CD4-positive, CD25-positive, alpha-beta regulatory T cell (primary cell): Measurements from ENCODE around the gene TFG. TPM values are rescaled to one million over a fixed set of nuclear protein-coding genes. Genes with fewer than 3 reads are reported as not detected.
A peak's percentile ranks its signal among the peaks of the same experiment; 100 is the strongest.

Source experiments
- ATAC-seq, 2 donors: fragments of 150-1000 bp; cut with Tn5 transposase; one replicate each; pipeline ENCODE4 v1.10.0; 2021; ENCODE audit warnings: low read depth in 2 of 2, moderate number of reproducible peaks in 2 of 2, moderate library complexity in 1 of 2
- DNase-seq, 3 donors: peaks; one replicate each; pipeline versions ENCODE4 v3.0.0 to v3.0.0-alpha.2; 2012 to 2022; ENCODE audit warnings: mixed read lengths in 1 of 3
- H3K27ac ChIP-seq: one replicate; pipeline ENCODE4 v1.7.0; 2013; ENCODE audit warnings: mild to moderate bottlenecking, low read length; ENCODE audit not compliant: insufficient read depth, poor library complexity, severe bottlenecking
- H3K27me3 ChIP-seq: one replicate; pipeline ENCODE4 v1.7.0; 2013; ENCODE audit warnings: low read length; ENCODE audit not compliant: control insufficient read depth, insufficient read depth
- H3K36me3 ChIP-seq: one replicate; pipeline ENCODE4 v1.7.0; 2013; ENCODE audit warnings: mild to moderate bottlenecking, low read length, moderate library complexity; ENCODE audit not compliant: control insufficient read depth, insufficient read depth
- H3K4me1 ChIP-seq: 2 replicates; pipeline ENCODE4 v1.7.0; 2013; ENCODE audit warnings: mild to moderate bottlenecking, low read length; ENCODE audit not compliant: insufficient read depth, control insufficient read depth, poor library complexity, severe bottlenecking
- H3K4me3 ChIP-seq: one replicate; pipeline ENCODE4 v1.7.0; 2013; ENCODE audit warnings: low read depth, mild to moderate bottlenecking, low read length, moderate library complexity
- H3K9me3 ChIP-seq, 2 experiments: 1 replicate in 1 of 2; 2 replicates in 1 of 2; pipeline ENCODE4 v1.7.0; 2013; ENCODE audit warnings: low read length in 2 of 2, mild to moderate bottlenecking in 1 of 2, moderate library complexity in 1 of 2; ENCODE audit not compliant: control insufficient read depth in 2 of 2
- H3K27ac Mint-ChIP-seq, 3 donors: one replicate each; pipeline ENCODE4 v1.8.0; 2020 to 2022; ENCODE audit warnings: mild to moderate bottlenecking in 3 of 3, mixed read lengths in 3 of 3, moderate library complexity in 2 of 3
- H3K27me3 Mint-ChIP-seq: one replicate; pipeline ENCODE4 v1.8.0; 2022; ENCODE audit warnings: mild to moderate bottlenecking, mixed read lengths
- H3K36me3 Mint-ChIP-seq: one replicate; pipeline ENCODE4 v1.8.0; 2020; ENCODE audit warnings: mixed read lengths
- H3K4me1 Mint-ChIP-seq, 4 donors: one replicate each; pipeline ENCODE4 v1.8.0; 2020 to 2022; ENCODE audit warnings: mixed read lengths in 4 of 4, mild to moderate bottlenecking in 1 of 4
- H3K4me3 Mint-ChIP-seq, 4 donors: one replicate each; pipeline ENCODE4 v1.8.0; 2020 to 2022; ENCODE audit warnings: mild to moderate bottlenecking in 4 of 4, mixed read lengths in 4 of 4, moderate library complexity in 3 of 4
- H3K9me3 Mint-ChIP-seq, 7 donors: one replicate each; pipeline ENCODE4 v1.8.0; 2020 to 2022; ENCODE audit warnings: mixed read lengths in 7 of 7, mild to moderate bottlenecking in 3 of 7, moderate library complexity in 2 of 7
- polyA plus RNA-seq, 4 donors: library from polyadenylated mRNA; unstranded; fragments of 300-500 nt; fragmentation: Illumina TruSeq; gene quantifications; one replicate each; pipeline ENCODE4 v1.2.3, GENCODE V29; 2021
- total RNA-seq: library from RNA; stranded (reverse); gene quantifications from one replicate; pipeline ENCODE4 v1.2.3, GENCODE V29; 2022

The TFG gene
- total and polyA plus RNA-seq, 5 donors from 2014 or later: 46.9 to 56.3 (median 47.1) TPM

DNA sequence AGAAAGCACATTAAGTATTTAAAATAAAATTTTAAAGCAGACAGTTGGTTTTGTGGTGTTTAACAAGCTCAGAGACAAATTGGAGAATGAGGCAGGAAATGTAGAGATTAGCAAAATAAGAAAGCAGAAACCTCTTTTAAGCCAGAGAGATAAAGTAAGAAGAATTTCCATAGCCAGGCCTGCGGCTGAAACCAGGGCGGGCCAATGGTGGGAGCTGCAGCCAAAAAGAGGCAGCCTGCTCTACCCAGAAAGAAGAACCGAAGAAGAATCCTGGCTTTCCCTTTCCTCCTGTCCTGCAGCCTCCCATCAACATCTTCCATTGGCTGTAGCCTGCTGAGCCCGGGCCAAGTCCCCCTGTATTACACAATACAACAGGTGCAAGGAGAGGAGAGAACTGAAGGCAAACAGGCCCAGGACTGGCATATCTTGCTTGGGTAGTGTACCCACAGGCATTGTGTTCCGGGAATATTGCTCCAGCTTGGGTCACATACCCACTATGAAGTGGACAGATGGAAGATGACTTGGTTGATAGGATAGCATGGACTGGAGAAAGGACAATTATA, 11.5 kb upstream of the TFG start:
- H3K9me3 Mint-ChIP-seq: peaks cover 0 to 1% (median 0%) of the 10 kb centered on the region in 7 donors
- H3K36me3 ChIP-seq: no peaks in the 10 kb centered on the region
- DNase-seq: no peak
- no peaks in the 10 kb centered on the region for H3K4me1 Mint-ChIP-seq
- H3K27me3 Mint-ChIP-seq: peaks cover 57% of the 10 kb centered on the region
- H3K4me1 ChIP-seq: no peaks in the 10 kb centered on the region
- H3K9me3 ChIP-seq: no peaks in the 10 kb centered on the region
- H3K27ac ChIP-seq: no peak overlapping the region
- H3K4me3 ChIP-seq: no peak overlapping the region
- H3K27me3 ChIP-seq: peaks cover 15% of the 10 kb centered on the region
- no peak for ATAC-seq
- H3K36me3 Mint-ChIP-seq: no peaks in the 10 kb centered on the region
- peak overlapping the region in 1 of 4 donors; percentile 13 for H3K4me3 Mint-ChIP-seq
- no peak overlapping the region for H3K27ac Mint-ChIP-seq

- Mint-ChIP-seq H3K27ac (no peak overlapping the region), H3K9me3 (peaks cover 0 to 1% (median 0%) of the 10 kb centered on the region in 7 donors), H3K27me3 (peaks cover 64% of the 10 kb centered on the region), H3K36me3 (no peaks in the 10 kb centered on the region), H3K4me1 (no peaks in the 10 kb centered on the region), H3K4me3 (no peak overlapping the region)
- Histone ChIP-seq H3K27me3 (peaks cover 18% of the 10 kb centered on the region), H3K27ac (no peak overlapping the region), H3K9me3 (no peaks in the 10 kb centered on the region), H3K4me1 (no peaks in the 10 kb centered on the region), H3K4me3 (no peak overlapping the region), H3K36me3 (no peaks in the 10 kb centered on the region)
- no peak for ATAC-seq
- no peak for DNase-seq
Observed at GRCh38 chr3:100698736-100699135, 10.6 kb upstream of the TFG start.

DNA sequence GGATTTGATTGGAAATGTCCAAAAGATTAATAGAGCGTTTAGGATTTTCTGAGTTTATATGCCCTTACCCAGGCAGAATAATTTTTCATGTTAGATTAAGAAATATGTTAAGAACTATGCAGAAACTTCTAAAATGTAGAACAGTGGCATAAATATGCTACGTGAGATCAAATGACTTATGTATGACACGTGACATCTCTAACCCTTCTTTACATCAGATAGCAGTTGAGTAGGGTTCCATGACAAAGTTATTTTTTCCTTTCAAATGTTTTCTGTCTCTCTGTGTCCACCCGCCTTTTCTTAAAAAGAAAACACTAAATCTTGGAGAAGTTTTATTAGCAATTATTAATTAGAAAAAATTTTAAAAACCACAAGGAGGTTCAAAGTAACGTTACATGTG, 8.6 kb upstream of the TFG start:
- H3K4me3 Mint-ChIP-seq: no peak overlapping the region
- H3K4me1 Mint-ChIP-seq: no peaks in the 10 kb centered on the region

GRCh38 chr3:100702082-100702979, 7.0 kb upstream of the TFG start:
- H3K4me3 Mint-ChIP-seq: no peak overlapping the region
- H3K9me3 ChIP-seq: no peaks in the 10 kb centered on the region
- H3K4me3 ChIP-seq: no peak overlapping the region
- no peak overlapping the region for H3K27ac ChIP-seq
- ATAC-seq (no peak), DNase-seq (no peak)
- no peaks in the 10 kb centered on the region for H3K4me1 ChIP-seq
- H3K4me1 Mint-ChIP-seq: no peaks in the 10 kb centered on the region
- no peak overlapping the region for H3K27ac Mint-ChIP-seq
- no peaks in the 10 kb centered on the region for H3K36me3 ChIP-seq
- H3K36me3 Mint-ChIP-seq: no peaks in the 10 kb centered on the region
- H3K27me3 ChIP-seq: peaks cover 10% of the 10 kb centered on the region
- H3K27me3 Mint-ChIP-seq: peaks cover 67% of the 10 kb centered on the region
- peaks cover 0 to 2% (median 0%) of the 10 kb centered on the region in 7 donors for H3K9me3 Mint-ChIP-seq

More for the DNA sequence above, 8.6 kb upstream of the TFG start:
- H3K4me1 ChIP-seq: no peaks in the 10 kb centered on the region
- Mint-ChIP-seq H3K9me3 (peaks cover 0 to 2% (median 0%) of the 10 kb centered on the region in 7 donors), H3K27me3 (peaks cover 66% of the 10 kb centered on the region), H3K27ac (no peak overlapping the region), H3K36me3 (no peaks in the 10 kb centered on the region)
- no peaks in the 10 kb centered on the region for H3K9me3 ChIP-seq
- H3K36me3 ChIP-seq: no peaks in the 10 kb centered on the region
- H3K4me3 ChIP-seq: no peak overlapping the region
- no peak for ATAC-seq
- no peak overlapping the region for H3K27ac ChIP-seq
- H3K27me3 ChIP-seq: peaks cover 10% of the 10 kb centered on the region
- no peak for DNase-seq

GRCh38 chr3:100702980-100703345, 6.3 kb upstream of the TFG start:
- no peaks in the 10 kb centered on the region for H3K36me3 ChIP-seq
- no peak overlapping the region for H3K4me3 ChIP-seq
- peaks cover 10% of the 10 kb centered on the region for H3K27me3 ChIP-seq
- H3K4me1 ChIP-seq: no peaks in the 10 kb centered on the region
- no peak overlapping the region for H3K27ac ChIP-seq
- H3K4me1 Mint-ChIP-seq: no peaks in the 10 kb centered on the region
- DNase-seq (no peak), ATAC-seq (no peak)
- H3K36me3 Mint-ChIP-seq: no peaks in the 10 kb centered on the region
- H3K27ac Mint-ChIP-seq: no peak overlapping the region
- H3K9me3 ChIP-seq: no peaks in the 10 kb centered on the region
- H3K9me3 Mint-ChIP-seq: peaks cover 0 to 2% (median 0%) of the 10 kb centered on the region in 7 donors
- H3K4me3 Mint-ChIP-seq: no peak overlapping the region
- H3K27me3 Mint-ChIP-seq: peaks cover 62% of the 10 kb centered on the region

- H3K4me3 ChIP-seq: no peak overlapping the region
- no peak for DNase-seq
- H3K9me3 ChIP-seq: no peaks in the 10 kb centered on the region
- H3K36me3 ChIP-seq: no peaks in the 10 kb centered on the region
- Mint-ChIP-seq H3K4me1 (peaks cover 3 to 8% (median 6%) of the 10 kb centered on the region in 4 donors), H3K9me3 (peaks cover 0 to 3% (median 0%) of the 10 kb centered on the region in 7 donors), H3K4me3 (no peak overlapping the region), H3K27ac (no peak overlapping the region), H3K36me3 (no peaks in the 10 kb centered on the region), H3K27me3 (peaks cover 55% of the 10 kb centered on the region)
- no peak for ATAC-seq
- peaks cover 5% of the 10 kb centered on the region for H3K4me1 ChIP-seq
- peaks cover 7% of the 10 kb centered on the region for H3K27me3 ChIP-seq
- H3K27ac ChIP-seq: no peak overlapping the region
Observed at GRCh38 chr3:100703865-100704264, 5.4 kb upstream of the TFG start.

DNA sequence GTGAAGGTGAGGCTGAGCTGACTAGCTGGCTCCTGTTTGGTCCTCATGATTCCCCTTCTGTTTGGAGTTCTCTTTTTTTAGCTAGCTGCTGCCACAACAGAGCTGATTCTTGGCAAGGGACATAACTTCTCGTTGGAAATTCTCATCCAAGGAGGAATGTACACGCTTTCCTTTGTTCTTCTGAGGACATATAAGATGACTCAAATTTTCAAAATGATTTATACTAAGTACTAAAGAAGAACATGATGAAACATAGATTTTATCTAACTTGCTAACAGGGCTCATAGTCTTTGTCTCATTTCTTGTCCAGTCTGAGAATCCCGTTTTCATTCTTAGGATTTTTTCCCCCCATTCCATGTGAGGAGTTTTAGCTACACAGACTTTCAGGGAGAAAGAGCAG, 2.9 kb upstream of the TFG start:
- no peaks in the 10 kb centered on the region for H3K36me3 ChIP-seq
- no peak overlapping the region for H3K4me3 ChIP-seq
- DNase-seq (no peak), ATAC-seq (no peak)
- H3K27me3 ChIP-seq: peaks cover 7% of the 10 kb centered on the region
- H3K4me1 ChIP-seq: peaks cover 20% of the 10 kb centered on the region
- no peaks in the 10 kb centered on the region for H3K9me3 ChIP-seq
- Mint-ChIP-seq H3K36me3 (no peaks in the 10 kb centered on the region), H3K27me3 (peaks cover 38% of the 10 kb centered on the region), H3K9me3 (peaks cover 0 to 5% (median 0%) of the 10 kb centered on the region in 7 donors), H3K27ac (peak overlapping the region in 1 of 3 donors; percentile 11), H3K4me1 (peaks cover 12 to 27% (median 18%) of the 10 kb centered on the region in 4 donors), H3K4me3 (no peak overlapping the region)
- H3K27ac ChIP-seq: no peak overlapping the region
